Epithelial cell of prostate (primary cell): Measurements from ENCODE around the gene CARD10.
"Not testable (repeated sequence)": the region's sequence is repeated elsewhere in the genome, so short reads cannot be mapped to it uniquely, and the experiment has no call there.

Experiments
- DNase-seq: peaks from one replicate; pipeline ENCODE4 v3.0.0-alpha.2; 2011; ENCODE audit warnings: low read depth, low spot score
- H3K27ac ChIP-seq: fragments of 450-650 bp; 2 replicates; pipeline ENCODE4 v1.5.1; 2017; ENCODE audit warnings: mild to moderate bottlenecking

The CARD10 gene

GRCh38 chr22:37529652-37530345, 10.6 kb upstream of the CARD10 start:
- DNase-seq: no peak
- no peak overlapping the region for H3K27ac ChIP-seq

DNA sequence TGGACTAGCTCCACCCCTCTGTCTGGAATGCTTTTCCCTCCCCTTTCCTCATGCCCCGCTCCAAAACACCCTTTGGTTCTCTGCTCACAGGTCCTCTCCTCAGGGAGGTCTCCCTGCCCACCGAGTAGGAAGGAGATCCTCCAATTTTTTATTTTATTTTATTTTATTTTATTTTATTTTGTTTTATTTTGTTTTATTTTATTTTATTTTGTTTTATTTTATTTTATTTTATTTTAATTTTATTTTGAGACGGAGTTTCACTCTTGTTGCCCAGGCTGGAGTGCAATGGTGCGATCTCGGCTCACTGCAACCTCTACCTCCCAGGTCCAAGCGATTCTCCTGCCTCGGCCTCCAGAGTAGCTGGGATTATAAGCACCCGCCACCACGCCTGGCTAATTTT, 8.7 kb upstream of the CARD10 start:
- not testable (repeated sequence) for H3K27ac ChIP-seq, DNase-seq

DNA sequence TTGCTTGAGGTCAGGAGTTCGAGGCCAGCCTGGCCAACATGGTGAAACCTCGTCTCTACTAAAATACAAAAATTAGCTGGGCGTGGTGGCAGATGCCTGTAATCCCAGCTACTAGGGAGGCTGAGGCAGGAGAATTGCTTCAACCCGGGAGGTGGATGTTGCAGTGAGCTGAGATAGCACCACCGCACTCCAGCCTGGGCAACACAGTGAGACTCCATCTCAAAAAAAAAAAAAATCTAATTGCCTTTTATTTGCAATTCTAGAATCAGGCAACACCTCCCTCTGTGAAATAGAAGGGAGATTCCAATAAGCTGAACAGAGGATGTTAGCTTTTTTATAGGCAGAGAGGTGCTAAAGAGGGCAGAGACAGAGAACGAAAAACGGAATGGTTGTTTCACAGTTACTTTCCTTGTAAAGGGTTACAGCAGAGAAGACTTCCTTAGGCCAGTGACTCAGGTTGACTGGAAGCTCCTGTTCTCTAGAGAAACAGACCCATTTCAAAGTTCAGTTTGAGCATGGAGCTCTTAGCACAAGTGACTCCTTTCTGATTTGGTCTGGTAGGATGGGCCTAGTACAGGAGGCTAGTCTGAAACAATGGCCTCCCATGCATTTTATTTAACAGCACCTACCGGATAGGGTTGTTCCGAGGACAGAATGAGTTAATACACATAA, 8.0 kb upstream of the CARD10 start:
- DNase-seq: not testable (repeated sequence)

DNA sequence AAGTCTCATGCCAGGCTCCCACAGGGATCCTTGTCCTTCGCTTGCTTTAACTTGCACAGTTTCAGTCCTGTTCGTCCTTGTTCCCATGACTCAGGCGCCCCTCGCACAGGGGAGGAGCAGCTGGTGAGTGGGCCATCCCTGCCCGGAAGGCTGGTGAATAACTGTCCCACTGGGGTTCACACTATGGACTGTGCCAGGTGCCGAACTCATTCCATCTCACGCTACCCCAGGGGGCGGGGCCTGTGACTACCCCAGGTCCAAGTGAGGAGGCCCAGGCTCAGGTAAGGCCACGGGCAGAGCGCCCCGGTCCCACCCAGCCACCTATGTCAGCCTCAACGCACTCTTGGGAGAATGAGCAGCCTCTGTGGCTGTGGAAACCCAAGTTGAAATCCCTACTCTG, 7.2 kb upstream of the CARD10 start:
- H3K27ac ChIP-seq: peak overlapping the region; percentile 98
- DNase-seq: peak; percentile 84

More for the DNA sequence above, 8.0 kb upstream of the CARD10 start:
- peak overlapping the region; percentile 98 for H3K27ac ChIP-seq

GRCh38 chr22:37525746-37526350, 6.6 kb upstream of the CARD10 start:
- H3K27ac ChIP-seq: peak overlapping the region; percentile 98
- no peak for DNase-seq

GRCh38 chr22:37525073-37525745, 6.0 kb upstream of the CARD10 start:
- H3K27ac ChIP-seq: peak overlapping the region; percentile 98
- no peak for DNase-seq

DNA sequence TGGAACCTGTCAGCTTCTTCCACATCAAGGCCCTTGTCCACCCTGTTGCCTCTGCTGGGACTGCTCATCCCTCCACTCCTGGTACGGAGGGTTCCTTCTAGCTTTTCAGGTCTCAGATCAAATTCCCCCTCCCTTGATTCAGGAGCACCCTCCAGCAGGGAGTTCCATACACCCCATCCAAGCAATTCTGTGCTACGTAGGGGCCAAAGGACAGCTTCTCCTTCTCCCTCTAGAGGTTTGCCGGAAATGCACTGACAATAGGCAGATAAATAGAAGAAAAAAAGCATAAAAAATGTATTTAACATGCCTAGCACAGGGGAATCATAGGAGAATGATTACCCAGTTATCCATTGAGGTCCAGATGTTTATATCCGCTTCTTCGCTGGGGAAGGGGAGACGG, 3.3 kb upstream of the CARD10 start:
- DNase-seq: no peak
- H3K27ac ChIP-seq: no peak overlapping the region

DNA sequence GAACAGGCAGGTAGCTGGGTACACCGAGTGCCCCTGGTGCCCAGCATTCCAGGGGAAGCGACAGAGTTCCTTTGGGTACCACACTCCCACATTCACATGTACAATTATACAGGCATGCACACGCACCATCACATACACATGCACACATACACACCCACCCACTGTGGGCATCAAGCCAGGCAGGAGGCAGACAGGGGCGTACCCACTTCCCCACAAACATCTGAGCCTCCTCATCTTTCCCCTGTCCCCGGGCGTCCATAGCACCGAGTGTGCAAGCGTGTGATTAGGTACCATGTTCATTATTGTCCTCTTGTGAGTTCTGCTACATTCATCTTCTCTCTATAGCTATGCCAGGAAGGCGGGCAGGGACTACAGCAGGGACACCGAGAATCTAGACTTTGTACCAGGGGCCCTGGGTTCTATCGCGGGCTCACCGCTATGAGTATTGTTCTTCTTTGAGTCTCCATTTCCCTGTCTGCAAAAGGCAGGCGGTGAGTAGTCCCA, 2.1 kb upstream of the CARD10 start:
- DNase-seq: no peak
- no peak overlapping the region for H3K27ac ChIP-seq

DNA sequence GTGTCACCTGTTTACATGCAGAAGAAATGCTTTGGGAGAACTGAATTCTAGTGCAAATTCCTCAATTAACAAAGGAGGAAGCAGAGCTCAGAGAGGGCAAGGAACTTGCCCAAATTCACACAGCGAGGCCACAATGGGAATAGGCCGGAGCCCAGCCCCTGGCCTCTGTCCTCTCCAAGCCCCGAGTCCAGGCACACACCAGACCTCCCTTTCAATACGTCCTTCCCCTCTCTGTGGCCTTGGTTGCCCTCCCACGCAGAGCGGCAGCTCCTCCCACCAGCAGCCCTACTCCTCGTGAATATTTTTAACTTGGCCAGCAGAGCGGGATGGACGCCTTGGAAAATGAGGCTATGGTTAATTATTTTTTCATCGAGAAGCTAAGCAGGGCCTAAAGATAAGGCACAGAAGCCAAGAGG, 1.6 kb upstream of the CARD10 start:
- DNase-seq: no peak
- no peak overlapping the region for H3K27ac ChIP-seq

DNA sequence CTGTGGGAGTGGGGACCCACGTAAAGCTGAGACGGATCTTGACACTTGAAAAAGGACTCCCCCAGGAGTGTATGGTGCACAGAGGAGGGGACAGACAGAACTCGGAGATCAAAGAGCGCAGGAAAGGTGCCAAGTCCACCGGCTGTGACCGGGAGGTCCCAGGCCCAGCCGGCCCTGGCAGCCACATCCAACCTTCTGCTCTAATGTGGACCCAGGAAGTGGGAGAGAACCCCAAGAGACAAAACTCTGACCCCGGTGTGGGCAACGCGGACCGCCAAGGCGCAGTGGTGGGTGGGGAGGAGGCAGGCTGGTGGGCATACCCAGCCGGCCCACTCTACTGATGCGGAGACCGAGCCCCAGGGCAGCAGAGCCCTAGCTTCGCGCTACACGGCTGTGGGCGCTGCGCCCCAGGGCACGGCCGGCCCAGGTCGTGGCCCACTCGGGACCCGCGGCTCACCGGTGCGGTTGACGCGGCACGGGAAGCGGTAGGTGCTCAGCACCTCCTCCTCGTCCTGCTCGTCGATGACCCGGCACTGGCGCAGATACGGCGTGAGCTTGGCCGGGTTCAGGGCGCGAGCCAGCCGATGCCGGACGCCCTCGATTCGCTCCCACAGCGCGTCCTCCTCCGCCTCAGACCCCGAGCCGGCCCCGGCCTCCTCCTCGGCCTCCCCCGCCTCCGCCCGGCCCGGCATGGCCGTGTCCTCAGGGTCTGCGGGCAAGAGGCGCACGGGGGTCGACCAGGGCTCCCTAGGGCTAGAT, 527 bp downstream of the CARD10 start:
- peak overlapping the region; percentile 76 for H3K27ac ChIP-seq
- no peak for DNase-seq

- peak overlapping the region; percentile 76 for H3K27ac ChIP-seq
- DNase-seq: no peak
Observed at GRCh38 chr22:37517826-37518450, 1.3 kb downstream of the CARD10 start.

- H3K27ac ChIP-seq: no peak overlapping the region
- no peak for DNase-seq
Observed at GRCh38 chr22:37516456-37516855, 2.8 kb downstream of the CARD10 start.

DNA sequence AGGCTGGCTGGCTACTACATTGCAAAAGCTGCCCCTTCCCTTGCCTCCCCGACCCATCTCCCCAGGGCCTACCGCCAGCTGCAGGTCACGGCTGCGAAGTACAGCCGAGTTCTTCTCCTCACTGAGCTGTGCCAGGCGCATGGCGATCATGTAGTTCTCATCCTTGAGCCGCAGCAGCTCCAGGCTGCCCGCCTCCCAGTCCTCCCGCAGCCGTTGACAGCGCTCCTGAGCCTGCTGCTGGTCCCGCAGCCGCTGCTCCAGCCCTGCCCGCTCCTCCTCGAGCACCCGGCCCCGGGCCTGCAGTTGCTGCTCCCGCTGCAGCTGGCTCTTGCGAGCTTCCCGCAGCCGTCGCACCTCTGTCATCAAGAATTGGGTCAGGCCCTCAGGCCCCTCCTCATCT, 3.3 kb downstream of the CARD10 start:
- H3K27ac ChIP-seq: no peak overlapping the region
- no peak for DNase-seq

DNA sequence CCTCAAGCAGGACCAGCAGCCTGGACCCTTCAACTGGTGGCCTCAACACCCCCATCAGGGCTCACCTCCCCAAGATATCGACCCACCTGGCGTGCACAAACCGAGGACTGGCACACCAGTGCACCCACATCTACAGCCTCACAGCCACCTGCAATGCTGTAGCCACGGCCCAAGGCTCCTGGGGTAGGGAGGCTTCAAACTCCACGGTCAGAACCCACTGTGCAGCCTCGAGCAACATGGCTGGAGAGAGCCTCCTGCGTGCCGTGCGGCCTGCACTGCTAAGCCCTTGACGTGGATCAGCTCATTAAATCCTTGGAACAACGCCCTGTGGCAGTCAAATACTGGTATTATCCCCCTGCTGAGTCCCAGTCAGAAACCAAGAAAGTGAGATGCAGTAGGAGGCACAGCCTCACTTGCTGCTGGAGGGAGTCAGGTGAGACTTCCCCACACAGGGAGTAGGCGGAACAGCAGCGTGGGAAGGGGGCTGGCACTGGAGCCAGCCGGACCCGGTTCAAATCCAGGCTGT, 4.6 kb downstream of the CARD10 start:
- DNase-seq: no peak

DNA sequence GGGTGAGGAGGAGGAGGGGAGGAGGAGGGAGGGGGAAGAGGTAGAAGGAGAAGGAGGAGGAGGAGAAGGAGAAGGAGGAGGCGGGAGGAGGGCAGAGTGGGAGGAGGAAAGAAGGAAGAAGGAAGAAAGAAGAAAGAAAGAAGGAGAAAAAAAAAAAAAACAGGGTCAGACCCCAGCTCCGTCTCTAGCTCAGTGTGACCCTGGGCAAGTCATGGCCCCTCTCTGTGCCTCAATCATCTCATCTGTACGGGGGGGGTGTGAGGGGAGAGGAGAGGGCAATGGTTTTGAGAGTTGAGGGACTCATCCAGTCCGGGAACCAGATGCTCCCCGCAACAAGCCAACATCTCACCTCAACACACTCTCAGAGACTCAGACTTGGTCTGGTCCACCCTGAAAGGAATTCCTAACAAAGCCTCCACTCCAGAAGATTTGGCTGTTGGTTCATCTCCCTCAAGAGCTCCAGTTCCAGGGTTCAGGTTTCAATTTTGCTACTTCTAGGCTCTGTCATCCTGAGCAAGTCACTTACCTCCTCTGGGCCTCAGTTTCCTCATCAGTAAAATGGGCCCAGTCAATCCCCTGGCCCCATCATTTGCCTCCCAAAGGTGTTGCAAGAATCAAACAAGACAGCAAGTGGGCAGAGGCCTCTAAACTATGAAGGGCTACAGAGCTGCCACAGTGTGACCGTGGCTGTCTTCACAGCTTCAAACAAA, 7.7 kb downstream of the CARD10 start:
- H3K27ac ChIP-seq: peak overlapping the region; percentile 60
- no peak for DNase-seq

More for the DNA sequence above, 4.6 kb downstream of the CARD10 start:
- no peak overlapping the region for H3K27ac ChIP-seq

DNA sequence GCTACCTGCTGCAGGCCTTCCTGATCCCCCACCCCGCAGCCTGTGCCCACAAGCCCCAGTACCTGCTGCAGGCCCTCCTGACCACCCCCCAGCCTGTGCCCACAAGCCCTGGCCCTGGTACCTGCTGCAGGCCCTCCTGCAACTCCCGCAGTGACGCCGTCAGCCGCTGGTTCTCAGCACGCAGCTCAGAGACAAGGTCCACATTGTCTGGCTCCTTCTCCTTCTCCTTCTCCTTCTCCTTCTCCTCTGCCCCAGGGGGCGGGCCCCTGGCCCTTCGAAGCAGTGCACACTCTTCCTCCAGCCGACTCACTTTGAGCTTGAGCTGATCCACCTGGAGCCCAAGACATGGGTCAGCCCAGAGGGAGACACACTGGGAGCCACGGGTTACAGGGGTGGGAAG, 9.1 kb downstream of the CARD10 start:
- DNase-seq: no peak
- H3K27ac ChIP-seq: no peak overlapping the region

DNA sequence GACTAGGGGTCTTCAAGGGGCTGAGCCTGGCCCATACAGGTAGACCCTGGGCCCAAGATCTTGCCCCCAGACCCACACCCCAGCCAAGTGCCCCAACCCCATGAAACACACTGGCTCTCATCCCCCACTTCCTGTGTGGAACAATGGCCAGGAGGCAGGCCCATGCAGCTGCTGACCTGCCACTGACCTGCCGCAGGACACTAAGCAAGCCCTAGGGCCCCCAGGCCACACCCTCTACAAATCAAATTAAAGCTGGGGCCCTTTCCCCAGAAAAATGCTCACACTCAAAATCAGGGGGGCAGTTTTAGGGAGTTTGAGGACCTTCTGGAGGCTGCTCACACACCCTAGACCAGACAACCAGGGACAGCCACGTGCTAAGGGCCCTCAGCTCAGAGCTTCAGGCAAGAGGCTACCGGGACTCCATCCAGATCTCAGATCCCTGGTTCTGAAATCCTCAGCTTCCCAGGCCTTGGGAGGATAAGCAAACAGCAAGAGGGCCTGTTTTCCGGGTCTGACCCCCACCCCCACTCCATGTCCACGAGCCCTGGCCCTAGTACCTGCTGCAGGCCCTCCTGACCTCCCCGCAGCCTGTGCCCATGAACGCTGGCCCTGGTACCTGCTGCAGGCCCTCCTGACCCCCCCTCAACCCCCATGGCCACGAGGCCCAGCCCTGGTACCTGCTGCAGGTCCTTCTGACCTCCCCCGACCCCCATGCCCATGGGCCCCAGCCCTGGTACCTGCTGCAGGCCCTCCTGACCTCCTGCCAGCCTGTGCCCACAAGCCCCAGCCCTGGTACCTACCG, 10.0 kb downstream of the CARD10 start:
- no peak for DNase-seq
- H3K27ac ChIP-seq: no peak overlapping the region

- no peak overlapping the region for H3K27ac ChIP-seq
- DNase-seq: no peak
Observed at GRCh38 chr22:37508431-37508992, 10.7 kb downstream of the CARD10 start.
